GM21576 (cell line): Measurements from ENCODE around the gene BEGAIN.

ENCODE experiments used
- ATAC-seq: cut with Tn5 transposase; IDR thresholded peaks from one replicate; pipeline ENCODE4 v1.9.1; 2021; ENCODE audit warnings: mild to moderate bottlenecking, moderate library complexity; ENCODE audit not compliant: unreplicated experiment

Gene BEGAIN

GRCh38 chr14:100601914-100602313 lies 14.7 kb upstream of the BEGAIN start:
- ATAC-seq: no peak

GRCh38 chr14:100601064-100601463 lies 13.8 kb upstream of the BEGAIN start:
- ATAC-seq: no peak

- ATAC-seq: no peak
Measured at GRCh38 chr14:100599981-100600380, 12.8 kb upstream of the BEGAIN start.

GRCh38 chr14:100594625-100594951 lies 7.4 kb upstream of the BEGAIN start:
- no peak for ATAC-seq

- ATAC-seq: no peak
Measured at GRCh38 chr14:100593751-100594624, 6.8 kb upstream of the BEGAIN start.

- no peak for ATAC-seq
Measured at GRCh38 chr14:100592972-100593371, 5.8 kb upstream of the BEGAIN start.

GRCh38 chr14:100592461-100592891 lies 5.3 kb upstream of the BEGAIN start:
- ATAC-seq: no peak

GRCh38 chr14:100591453-100592371 lies 4.5 kb upstream of the BEGAIN start:
- ATAC-seq: no peak

GRCh38 chr14:100590726-100591452 lies 3.7 kb upstream of the BEGAIN start:
- ATAC-seq: no peak

GRCh38 chr14:100589760-100590469 lies 2.7 kb upstream of the BEGAIN start:
- ATAC-seq: no peak

- ATAC-seq: no peak
Measured at GRCh38 chr14:100589071-100589759, 2.0 kb upstream of the BEGAIN start.

GRCh38 chr14:100588671-100589070 lies 1.5 kb upstream of the BEGAIN start:
- no peak for ATAC-seq

GRCh38 chr14:100587763-100588411 lies 670 bp upstream of the BEGAIN start:
- ATAC-seq: no peak

GRCh38 chr14:100586403-100587085 lies 673 bp downstream of the BEGAIN start:
- ATAC-seq: no peak

GRCh38 chr14:100586153-100586402 lies 1.1 kb downstream of the BEGAIN start:
- ATAC-seq: no peak

- no peak for ATAC-seq
Measured at GRCh38 chr14:100585448-100586152, 1.6 kb downstream of the BEGAIN start.

- no peak for ATAC-seq
Measured at GRCh38 chr14:100584056-100585031, 2.9 kb downstream of the BEGAIN start.
